Ishikawa (cell line): ENCODE results near the gene GET4.

Source experiments
- CEBPB ChIP-seq: IDR thresholded peaks from 2 replicates; pipeline ENCODE4 v1.6.1; 2012
- CREB1 ChIP-seq: IDR thresholded peaks from 2 replicates; pipeline ENCODE4 v1.6.1; 2012; ENCODE audit warnings: low read depth
- EGR1 ChIP-seq: IDR thresholded peaks from 2 replicates; pipeline ENCODE4 v1.6.1; 2012
- EP300 ChIP-seq: IDR thresholded peaks from 2 replicates; pipeline ENCODE4 v1.6.1; 2012; ENCODE audit warnings: borderline replicate concordance
- FOXM1 ChIP-seq: IDR thresholded peaks from 2 replicates; pipeline ENCODE4 v1.6.1; 2012; ENCODE audit warnings: low read depth, borderline replicate concordance
- MAX ChIP-seq: IDR thresholded peaks from 2 replicates; pipeline ENCODE4 v1.6.1; 2012
- NFIC ChIP-seq: IDR thresholded peaks from 2 replicates; pipeline ENCODE4 v1.6.1; 2012
- RAD21 ChIP-seq: IDR thresholded peaks from 2 replicates; pipeline ENCODE4 v1.6.1; 2012; ENCODE audit warnings: low read depth
- REST ChIP-seq: IDR thresholded peaks from 2 replicates; pipeline ENCODE4 v1.6.1; 2012; ENCODE audit warnings: low read depth, mild to moderate bottlenecking
- TAF1 ChIP-seq: IDR thresholded peaks from 2 replicates; pipeline ENCODE4 v1.6.1; 2012; ENCODE audit warnings: low read depth, mild to moderate bottlenecking
- TCF12 ChIP-seq: IDR thresholded peaks from 2 replicates; pipeline ENCODE4 v1.6.1; 2012; ENCODE audit warnings: low read depth
- TEAD4 ChIP-seq: IDR thresholded peaks from 2 replicates; pipeline ENCODE4 v1.6.1; 2012
- USF1 ChIP-seq: IDR thresholded peaks from 2 replicates; pipeline ENCODE4 v1.6.1; 2012
- YY1 ChIP-seq: IDR thresholded peaks from 2 replicates; pipeline ENCODE4 v1.6.1; 2012; ENCODE audit warnings: low read depth
- ZBTB7A ChIP-seq: IDR thresholded peaks from 2 replicates; pipeline ENCODE4 v1.6.1; 2012; ENCODE audit warnings: low read depth

Gene GET4

GRCh38 chr7:876972-877311, 588 bp downstream of the GET4 start:
- no peak for TF ChIP-seq MAX
- no peak for TF ChIP-seq TAF1
- no peak for TF ChIP-seq FOXM1
- no peak for TF ChIP-seq CREB1

- no peak for TF ChIP-seq ZBTB7A
These were observed 1.2 kb downstream of the GET4 start for GRCh38 chr7:877312-878232.

DNA sequence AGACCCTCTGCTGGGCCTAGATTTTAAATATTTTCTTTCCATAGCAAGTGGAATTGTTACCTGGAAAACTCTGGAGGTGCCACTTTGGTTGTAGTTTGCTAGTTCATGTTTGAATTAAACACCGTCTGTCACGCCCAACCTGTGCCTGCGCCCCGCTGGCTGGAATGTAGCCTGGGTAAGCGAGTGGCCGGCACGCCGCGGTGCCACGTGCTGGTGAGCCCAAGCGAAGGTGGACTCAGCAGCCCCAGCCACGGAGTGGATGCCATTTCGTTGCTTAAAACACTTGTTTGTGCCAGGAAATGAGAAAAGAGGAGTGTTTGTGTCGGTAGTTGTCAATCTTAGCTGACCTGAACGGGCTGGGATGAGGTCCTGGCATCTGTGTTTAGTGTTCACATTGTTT, 2.7 kb downstream of the GET4 start:
- TF ChIP-seq CEBPB (no peak), EP300 (no peak), FOXM1 (no peak), TAF1 (no peak), RAD21 (no peak), ZBTB7A (no peak), EGR1 (no peak), MAX (no peak)

GRCh38 chr7:879706-880105, 3.4 kb downstream of the GET4 start:
- TF ChIP-seq TEAD4 (no peak), TCF12 (no peak), MAX (no peak), USF1 (no peak), ZBTB7A (no peak), TAF1 (no peak), RAD21 (no peak), CREB1 (no peak), YY1 (no peak), EP300 (no peak), CEBPB (no peak), EGR1 (no peak), FOXM1 (no peak), NFIC (no peak), REST (no peak)

GRCh38 chr7:880450-880849, 4.1 kb downstream of the GET4 start:
- no peak for TF ChIP-seq FOXM1
- no peak for TF ChIP-seq CEBPB
- TF ChIP-seq EP300, result no peak
- TF ChIP-seq MAX, result no peak
- TF ChIP-seq USF1, result no peak
- TF ChIP-seq ZBTB7A, result no peak
- no peak for TF ChIP-seq NFIC
- no peak for TF ChIP-seq EGR1
- no peak for TF ChIP-seq RAD21
- no peak for TF ChIP-seq REST
- no peak for TF ChIP-seq TAF1
- TF ChIP-seq CREB1, result no peak
- TF ChIP-seq YY1, result no peak
- TF ChIP-seq TEAD4, result no peak
- no peak for TF ChIP-seq TCF12

DNA sequence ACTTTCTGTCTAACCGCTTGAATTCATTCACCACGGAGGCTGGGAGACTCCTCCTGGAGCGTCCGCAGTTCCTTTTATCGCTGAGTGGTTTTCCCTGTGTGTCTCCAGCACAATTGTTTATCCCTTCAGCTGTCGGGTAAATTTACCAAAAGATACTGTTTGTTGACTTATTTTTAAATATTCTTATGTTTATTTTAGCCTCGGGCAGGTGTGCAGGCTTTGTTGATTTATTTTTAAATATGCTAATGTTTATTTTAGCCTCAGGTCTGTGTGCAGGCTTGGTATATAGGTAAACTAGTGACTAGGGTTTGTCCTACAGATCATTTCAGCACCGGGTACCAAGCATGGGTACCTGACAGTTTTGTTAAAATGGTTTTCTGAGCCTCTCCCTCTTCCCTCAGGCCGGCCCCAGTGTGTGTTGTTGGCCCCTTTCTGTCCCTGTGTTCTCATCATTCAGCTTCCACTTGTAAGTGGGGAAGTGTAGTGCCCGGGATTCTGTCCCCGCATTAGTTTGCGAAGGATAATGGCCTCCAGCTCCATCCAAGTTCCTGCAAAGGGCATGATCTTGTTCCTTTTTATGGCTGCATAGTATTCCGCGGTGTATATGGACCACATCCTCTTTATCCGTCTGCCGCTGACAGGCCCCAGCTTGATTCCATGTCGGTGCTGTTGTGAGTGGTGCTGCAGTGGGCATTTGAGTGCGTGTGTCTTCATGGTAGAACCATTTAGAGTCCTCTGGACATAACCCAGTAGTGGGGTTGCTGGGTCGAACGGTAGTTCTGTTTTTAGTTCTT, 5.3 kb downstream of the GET4 start:
- TF ChIP-seq NFIC (no peak), FOXM1 (no peak), REST (no peak), RAD21 (no peak), ZBTB7A (no peak), TEAD4 (no peak), CREB1 (no peak), TCF12 (no peak), YY1 (no peak), TAF1 (no peak), USF1 (no peak), EP300 (no peak)
